ENCODE data around the gene EXO1.
"Not testable (repeated sequence)": the region's sequence is repeated elsewhere in the genome, so short reads cannot be mapped to it uniquely, and the experiment has no call there.

EXO1 gene

GRCh38 chr1:241837416-241837815, 10.6 kb upstream of the EXO1 start:
- no peak for DNase-seq

- DNase-seq: no peak
These were observed 10.1 kb upstream of the EXO1 start for GRCh38 chr1:241837901-241838300.

- no peak for DNase-seq
These were observed 9.1 kb upstream of the EXO1 start for GRCh38 chr1:241838897-241839296.

GRCh38 chr1:241839369-241839979, 8.5 kb upstream of the EXO1 start:
- DNase-seq: no peak

GRCh38 chr1:241840164-241840563, 7.8 kb upstream of the EXO1 start:
- no peak for DNase-seq

- no peak for DNase-seq
These were observed 6.3 kb upstream of the EXO1 start for GRCh38 chr1:241841691-241842090.

GRCh38 chr1:241842565-241842964, 5.4 kb upstream of the EXO1 start:
- no peak for DNase-seq

GRCh38 chr1:241844593-241844992, 3.4 kb upstream of the EXO1 start:
- DNase-seq: peak; percentile 11 to 50

GRCh38 chr1:241846375-241846774, 1.6 kb upstream of the EXO1 start:
- DNase-seq: no peak

- no peak for DNase-seq
These were observed 1.0 kb upstream of the EXO1 start for GRCh38 chr1:241846862-241847539.

GRCh38 chr1:241847540-241847795, 536 bp upstream of the EXO1 start:
- no peak for DNase-seq

- no peak for DNase-seq
These were observed 811 bp downstream of the EXO1 start for GRCh38 chr1:241848686-241849344.

- DNase-seq: no peak
These were observed 1.3 kb downstream of the EXO1 start for GRCh38 chr1:241849345-241849695.

GRCh38 chr1:241855545-241856140, 7.6 kb downstream of the EXO1 start:
- not testable (repeated sequence) for DNase-seq

GRCh38 chr1:241857131-241857530, 9.1 kb downstream of the EXO1 start:
- DNase-seq: no peak

GRCh38 chr1:241860922-241861321, 12.9 kb downstream of the EXO1 start:
- DNase-seq: no peak

- no peak for DNase-seq
These were observed 21.0 kb downstream of the EXO1 start for GRCh38 chr1:241869022-241869421.

GRCh38 chr1:241870336-241870735, 22.3 kb downstream of the EXO1 start:
- no peak for DNase-seq

- DNase-seq: no peak
These were observed 22.9 kb downstream of the EXO1 start for GRCh38 chr1:241870746-241871430.

- no peak for DNase-seq
These were observed 33.4 kb downstream of the EXO1 start for GRCh38 chr1:241881440-241881839.

- no peak for DNase-seq
These were observed 35.2 kb downstream of the EXO1 start for GRCh38 chr1:241883159-241883558.

GRCh38 chr1:241888232-241888631, 40.2 kb downstream of the EXO1 start:
- no peak for DNase-seq

- DNase-seq: no peak
These were observed 43.3 kb downstream of the EXO1 start for GRCh38 chr1:241891296-241891695.

GRCh38 chr1:241894016-241894415, 46.0 kb downstream of the EXO1 start:
- DNase-seq: no peak
